ENCODE results near the gene ZBTB7C. TPM values are rescaled to one million over a fixed set of nuclear protein-coding genes. Genes with fewer than 3 reads are reported as not detected.

ZBTB7C gene
- polyA plus RNA-seq, 2 donors = 20.6 to 24.5 TPM

GRCh38 chr18:48003426-48004349 is 405.5 kb downstream of the ZBTB7C start:
- Histone ChIP-seq H3K4me3 (ENCODE audit: low read depth in 1 of 2, low read length in 2 of 2) (no peak overlapping the region), H3K9me3 (ENCODE audit: control insufficient read depth in 2 of 2, insufficient read depth in 1 of 2, low read depth in 1 of 2, low read length in 1 of 2) (no peaks in the 10 kb centered on the region), H3K4me1 (ENCODE audit: control insufficient read depth in 2 of 2, insufficient read depth in 2 of 2, low read length in 1 of 2) (peaks cover 3 to 4% of the 10 kb centered on the region in 2 donors), H3K27me3 (ENCODE audit: control insufficient read depth in 1 of 2, insufficient read depth in 2 of 2, low read length in 2 of 2) (no peaks in the 10 kb centered on the region), H3K36me3 (ENCODE audit: control insufficient read depth in 2 of 2, insufficient read depth in 2 of 2, low read length in 1 of 2) (no peaks in the 10 kb centered on the region), H3K27ac (ENCODE audit: low read depth in 2 of 2, low read length in 1 of 2) (no peak overlapping the region)
- WGBS, 2 donors = 62 to 65% methylated on average over 10 of the region's 10 CpGs

- H3K36me3 ChIP-seq (ENCODE audit: control insufficient read depth in 2 of 2, insufficient read depth in 2 of 2, low read length in 1 of 2) = no peaks in the 10 kb centered on the region
- WGBS, 2 donors = 40 to 44% methylated on average over 5 of the region's 5 CpGs
- no peaks in the 10 kb centered on the region for H3K9me3 ChIP-seq (ENCODE audit: control insufficient read depth in 2 of 2, insufficient read depth in 1 of 2, low read depth in 1 of 2, low read length in 1 of 2)
- no peak overlapping the region for H3K4me3 ChIP-seq (ENCODE audit: low read depth in 1 of 2, low read length in 2 of 2)
- H3K27ac ChIP-seq (ENCODE audit: low read depth in 2 of 2, low read length in 1 of 2) = no peak overlapping the region
- H3K27me3 ChIP-seq (ENCODE audit: control insufficient read depth in 1 of 2, insufficient read depth in 2 of 2, low read length in 2 of 2) = no peaks in the 10 kb centered on the region
- peaks cover 3 to 4% of the 10 kb centered on the region in 2 donors for H3K4me1 ChIP-seq (ENCODE audit: control insufficient read depth in 2 of 2, insufficient read depth in 2 of 2, low read length in 1 of 2)
Measured at GRCh38 chr18:48002933-48003365, 406.2 kb downstream of the ZBTB7C start.

GRCh38 chr18:48000701-48001100 is 408.5 kb downstream of the ZBTB7C start:
- Histone ChIP-seq H3K27me3 (ENCODE audit: control insufficient read depth in 1 of 2, insufficient read depth in 2 of 2, low read length in 2 of 2) (no peaks in the 10 kb centered on the region), H3K9me3 (ENCODE audit: control insufficient read depth in 2 of 2, insufficient read depth in 1 of 2, low read depth in 1 of 2, low read length in 1 of 2) (peaks cover 5% of the 10 kb centered on the region in 2 donors), H3K4me3 (ENCODE audit: low read depth in 1 of 2, low read length in 2 of 2) (no peak overlapping the region), H3K27ac (ENCODE audit: low read depth in 2 of 2, low read length in 1 of 2) (no peak overlapping the region), H3K36me3 (ENCODE audit: control insufficient read depth in 2 of 2, insufficient read depth in 2 of 2, low read length in 1 of 2) (no peaks in the 10 kb centered on the region), H3K4me1 (ENCODE audit: control insufficient read depth in 2 of 2, insufficient read depth in 2 of 2, low read length in 1 of 2) (no peaks in the 10 kb centered on the region)
- 87 to 94% methylated on average over 4 of the region's 4 CpGs for whole genome bisulfite sequencing, 2 donors

- no peaks in the 10 kb centered on the region for H3K4me1 ChIP-seq (ENCODE audit: control insufficient read depth in 2 of 2, insufficient read depth in 2 of 2, low read length in 1 of 2)
- H3K4me3 ChIP-seq (ENCODE audit: low read depth in 1 of 2, low read length in 2 of 2) = no peak overlapping the region
- 78 to 79% methylated on average over 4 of the region's 4 CpGs for WGBS, 2 donors
- no peaks in the 10 kb centered on the region for H3K36me3 ChIP-seq (ENCODE audit: control insufficient read depth in 2 of 2, insufficient read depth in 2 of 2, low read length in 1 of 2)
- H3K27me3 ChIP-seq (ENCODE audit: control insufficient read depth in 1 of 2, insufficient read depth in 2 of 2, low read length in 2 of 2) = no peaks in the 10 kb centered on the region
- H3K9me3 ChIP-seq (ENCODE audit: control insufficient read depth in 2 of 2, insufficient read depth in 1 of 2, low read depth in 1 of 2, low read length in 1 of 2) = peaks cover 5% of the 10 kb centered on the region in 2 donors
- H3K27ac ChIP-seq (ENCODE audit: low read depth in 2 of 2, low read length in 1 of 2) = no peak overlapping the region
Measured at GRCh38 chr18:47999801-48000248, 409.4 kb downstream of the ZBTB7C start.

- H3K36me3 ChIP-seq (ENCODE audit: control insufficient read depth in 2 of 2, insufficient read depth in 2 of 2, low read length in 1 of 2) = no peaks in the 10 kb centered on the region
- no peaks in the 10 kb centered on the region for H3K4me1 ChIP-seq (ENCODE audit: control insufficient read depth in 2 of 2, insufficient read depth in 2 of 2, low read length in 1 of 2)
- no peak overlapping the region for H3K27ac ChIP-seq (ENCODE audit: low read depth in 2 of 2, low read length in 1 of 2)
- 63 to 68% methylated on average over 5 of the region's 5 CpGs for WGBS, 2 donors
- peaks cover 5% of the 10 kb centered on the region in 2 donors for H3K9me3 ChIP-seq (ENCODE audit: control insufficient read depth in 2 of 2, insufficient read depth in 1 of 2, low read depth in 1 of 2, low read length in 1 of 2)
- H3K4me3 ChIP-seq (ENCODE audit: low read depth in 1 of 2, low read length in 2 of 2) = no peak overlapping the region
- peaks cover 2 to 3% of the 10 kb centered on the region in 2 donors for H3K27me3 ChIP-seq (ENCODE audit: control insufficient read depth in 1 of 2, insufficient read depth in 2 of 2, low read length in 2 of 2)
Measured at GRCh38 chr18:47997338-47997780, 411.8 kb downstream of the ZBTB7C start.

- H3K4me1 ChIP-seq (ENCODE audit: control insufficient read depth in 2 of 2, insufficient read depth in 2 of 2, low read length in 1 of 2) = no peaks in the 10 kb centered on the region
- H3K27ac ChIP-seq (ENCODE audit: low read depth in 2 of 2, low read length in 1 of 2) = no peak overlapping the region
- H3K27me3 ChIP-seq (ENCODE audit: control insufficient read depth in 1 of 2, insufficient read depth in 2 of 2, low read length in 2 of 2) = peaks cover 2 to 3% of the 10 kb centered on the region in 2 donors
- no peaks in the 10 kb centered on the region for H3K36me3 ChIP-seq (ENCODE audit: control insufficient read depth in 2 of 2, insufficient read depth in 2 of 2, low read length in 1 of 2)
- H3K4me3 ChIP-seq (ENCODE audit: low read depth in 1 of 2, low read length in 2 of 2) = no peak overlapping the region
- peaks cover 5% of the 10 kb centered on the region in 2 donors for H3K9me3 ChIP-seq (ENCODE audit: control insufficient read depth in 2 of 2, insufficient read depth in 1 of 2, low read depth in 1 of 2, low read length in 1 of 2)
- WGBS, 2 donors = 26 to 46% methylated on average over 3 of the region's 3 CpGs
Measured at GRCh38 chr18:47996091-47996541, 413.1 kb downstream of the ZBTB7C start.

- WGBS, 2 donors = 80 to 84% methylated on average over 3 of the region's 3 CpGs
- Histone ChIP-seq H3K27ac (ENCODE audit: low read depth in 2 of 2, low read length in 1 of 2) (no peak overlapping the region), H3K36me3 (ENCODE audit: control insufficient read depth in 2 of 2, insufficient read depth in 2 of 2, low read length in 1 of 2) (no peaks in the 10 kb centered on the region), H3K4me3 (ENCODE audit: low read depth in 1 of 2, low read length in 2 of 2) (no peak overlapping the region), H3K4me1 (ENCODE audit: control insufficient read depth in 2 of 2, insufficient read depth in 2 of 2, low read length in 1 of 2) (no peaks in the 10 kb centered on the region), H3K9me3 (ENCODE audit: control insufficient read depth in 2 of 2, insufficient read depth in 1 of 2, low read depth in 1 of 2, low read length in 1 of 2) (peaks cover 5% of the 10 kb centered on the region in 2 donors), H3K27me3 (ENCODE audit: control insufficient read depth in 1 of 2, insufficient read depth in 2 of 2, low read length in 2 of 2) (peaks cover 2 to 3% of the 10 kb centered on the region in 2 donors)
Measured at GRCh38 chr18:47995654-47996053, 413.5 kb downstream of the ZBTB7C start.

GRCh38 chr18:47993409-47993808 is 415.8 kb downstream of the ZBTB7C start:
- no peak overlapping the region for H3K4me3 ChIP-seq (ENCODE audit: low read depth in 1 of 2, low read length in 2 of 2)
- H3K9me3 ChIP-seq (ENCODE audit: control insufficient read depth in 2 of 2, insufficient read depth in 1 of 2, low read depth in 1 of 2, low read length in 1 of 2) = peaks cover 5% of the 10 kb centered on the region in 2 donors
- WGBS, 2 donors = 95 to 98% methylated on average over 1 of the region's 1 CpG
- H3K4me1 ChIP-seq (ENCODE audit: control insufficient read depth in 2 of 2, insufficient read depth in 2 of 2, low read length in 1 of 2) = no peaks in the 10 kb centered on the region
- H3K27ac ChIP-seq (ENCODE audit: low read depth in 2 of 2, low read length in 1 of 2) = no peak overlapping the region
- H3K36me3 ChIP-seq (ENCODE audit: control insufficient read depth in 2 of 2, insufficient read depth in 2 of 2, low read length in 1 of 2) = no peaks in the 10 kb centered on the region
- H3K27me3 ChIP-seq (ENCODE audit: control insufficient read depth in 1 of 2, insufficient read depth in 2 of 2, low read length in 2 of 2) = peaks cover 2 to 3% of the 10 kb centered on the region in 2 donors

GRCh38 chr18:47992976-47993375 is 416.2 kb downstream of the ZBTB7C start:
- H3K4me1 ChIP-seq (ENCODE audit: control insufficient read depth in 2 of 2, insufficient read depth in 2 of 2, low read length in 1 of 2) = no peaks in the 10 kb centered on the region
- H3K9me3 ChIP-seq (ENCODE audit: control insufficient read depth in 2 of 2, insufficient read depth in 1 of 2, low read depth in 1 of 2, low read length in 1 of 2) = peaks cover 5% of the 10 kb centered on the region in 2 donors
- H3K36me3 ChIP-seq (ENCODE audit: control insufficient read depth in 2 of 2, insufficient read depth in 2 of 2, low read length in 1 of 2) = no peaks in the 10 kb centered on the region
- H3K4me3 ChIP-seq (ENCODE audit: low read depth in 1 of 2, low read length in 2 of 2) = no peak overlapping the region
- WGBS, 2 donors = 84 to 85% methylated on average over 6 of the region's 6 CpGs
- no peak overlapping the region for H3K27ac ChIP-seq (ENCODE audit: low read depth in 2 of 2, low read length in 1 of 2)
- H3K27me3 ChIP-seq (ENCODE audit: control insufficient read depth in 1 of 2, insufficient read depth in 2 of 2, low read length in 2 of 2) = peaks cover 2 to 3% of the 10 kb centered on the region in 2 donors
